CD4-positive, alpha-beta T cell treated with Interleukin-6 for 4 hours (primary cell): Measurements from ENCODE around the gene ZNF823.
"Not testable (repeated sequence)": the region's sequence is repeated elsewhere in the genome, so short reads cannot be mapped to it uniquely, and the experiment has no call there.

Source experiments
- DNase-seq: peaks from one replicate; pipeline ENCODE4 v3.0.0-alpha.2; 2020; ENCODE audit warnings: mixed read lengths

Gene ZNF823

GRCh38 chr19:11676661-11677600 is 61.8 kb downstream of the ZNF823 start:
- not testable (repeated sequence) for DNase-seq

- DNase-seq = no peak
These were observed 63.2 kb downstream of the ZNF823 start for GRCh38 chr19:11675569-11675968.

DNA sequence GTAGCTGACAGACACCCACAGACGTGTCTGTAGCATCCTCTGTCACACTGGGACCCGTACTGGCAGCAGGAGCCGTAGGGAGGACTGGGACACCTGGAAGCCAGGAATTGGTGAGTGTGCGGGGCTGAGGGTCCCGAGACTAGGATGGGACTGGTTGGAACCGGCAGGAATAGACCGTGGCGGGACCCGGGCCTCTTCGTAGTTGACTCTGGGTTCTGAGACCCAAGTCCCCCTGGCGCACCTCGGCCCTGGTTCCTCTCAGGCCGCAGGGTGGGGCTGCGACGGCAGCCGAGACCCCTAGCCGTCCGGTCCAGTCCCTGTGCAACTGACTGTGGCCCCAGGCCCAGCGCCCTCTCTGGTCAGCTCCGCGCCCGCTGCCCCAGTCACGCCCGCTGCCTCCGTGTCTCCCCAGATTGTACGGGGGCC is 64.7 kb downstream of the ZNF823 start:
- DNase-seq = no peak

DNA sequence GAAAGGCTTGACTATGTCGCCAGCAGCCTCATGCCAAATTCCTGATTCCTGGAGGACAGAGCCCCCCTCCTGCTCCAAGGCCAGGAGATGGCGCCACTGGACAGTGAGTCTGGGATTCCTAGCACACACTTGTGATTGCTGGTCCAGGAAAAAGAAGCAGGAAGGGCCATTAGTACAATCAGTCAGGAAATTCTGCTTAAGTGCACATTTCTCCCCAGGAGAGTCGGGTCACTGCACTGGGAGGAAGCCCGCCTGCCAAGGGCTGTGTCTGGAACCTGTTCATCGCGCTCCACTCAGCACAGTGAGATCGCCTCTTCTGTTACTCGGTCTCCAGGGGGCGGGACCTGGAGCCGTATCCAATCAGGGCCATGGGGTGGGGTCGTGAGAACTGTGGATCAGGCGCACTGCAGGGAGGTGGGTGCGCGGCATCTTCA is 65.1 kb downstream of the ZNF823 start:
- peak; percentile 9 for DNase-seq
